Panc1 (cell line): Measurements from ENCODE around the gene PIGH. TPM values are rescaled to one million over a fixed set of nuclear protein-coding genes. Genes with fewer than 3 reads are reported as not detected.

ENCODE experiments used
- ATAC-seq: fragments of 200-7000 bp; cut with Tn5 transposase; 2 replicates; pipeline ENCODE4 v1.9.1; 2020; ENCODE audit warnings: mild to moderate bottlenecking, moderate library complexity
- BruUV-seq: library from RNA; stranded (reverse); fragments of 400-500 nt; replicated peaks from 2 replicates; lab custom pipeline; 2021; lab: Mats Ljungman, UMichigan
- CTCF ChIA-PET: fragments of 300-600 bp; sonication (Branson Sonifier 250); formaldehyde crosslinking; loops from one replicate; lab custom pipeline; 2022; ENCODE audit warnings: antibody characterized with exemption; lab: Charles Lee
- POLR2A ChIA-PET: fragments of 300-600 bp; sonication (Branson Sonifier 250); formaldehyde crosslinking; loops from one replicate; lab custom pipeline; 2022; ENCODE audit warnings: antibody characterized with exemption; lab: Charles Lee
- DNase-seq: peaks from one replicate; pipeline ENCODE4 v3.0.0-alpha.2; 2010; ENCODE audit warnings: low read depth, low spot score
- H3K27ac ChIP-seq: 2 replicates; pipeline ENCODE4 v1.5.1; 2011; ENCODE audit warnings: mild to moderate bottlenecking, low read length, inconsistent platforms
- H3K27me3 ChIP-seq: fragments of 200-500 bp; sonication (Bioruptor generic); 2 replicates; pipeline ENCODE4 v1.6.0; 2014; ENCODE audit warnings: low read length, inconsistent platforms; ENCODE audit not compliant: control insufficient read depth, insufficient read depth
- H3K36me3 ChIP-seq: fragments of 200-500 bp; sonication (Bioruptor generic); 2 replicates; pipeline ENCODE4 v1.5.1; 2014; ENCODE audit warnings: inconsistent platforms, mild to moderate bottlenecking, low read length, moderate library complexity; ENCODE audit not compliant: control insufficient read depth, insufficient read depth
- H3K4me1 ChIP-seq: 2 replicates; pipeline ENCODE4 v1.5.1; 2011; ENCODE audit warnings: inconsistent platforms, mild to moderate bottlenecking, low read length, moderate library complexity; ENCODE audit not compliant: control insufficient read depth, insufficient read depth
- H3K4me3 ChIP-seq, 2 experiments: 2 replicates each; pipeline ENCODE4 v1.5.1; 2011 to 2012; ENCODE audit warnings: low read depth in 2 of 2, low read length in 2 of 2, mild to moderate bottlenecking in 2 of 2, inconsistent platforms in 1 of 2, moderate library complexity in 1 of 2
- H3K9me3 ChIP-seq: fragments of 200-500 bp; sonication (Bioruptor generic); 2 replicates; pipeline ENCODE4 v1.5.1; 2014; ENCODE audit warnings: low read depth, mild to moderate bottlenecking, inconsistent platforms, low read length, moderate library complexity; ENCODE audit not compliant: control insufficient read depth, insufficient read depth
- CTCF ChIP-seq: fragments of 450-650 bp; IDR thresholded peaks from 2 replicates; pipeline ENCODE4 v1.5.1; 2017; ENCODE audit warnings: mild to moderate bottlenecking
- POLR2AphosphoS5 ChIP-seq: IDR thresholded peaks from 2 replicates; pipeline ENCODE4 v1.6.1; 2012; ENCODE audit warnings: mild to moderate bottlenecking, low read depth, low read length, moderate library complexity
- REST ChIP-seq, 2 experiments: IDR thresholded peaks; 2 replicates each; pipeline ENCODE4 v1.6.1; 2011 to 2012; ENCODE audit warnings: low read depth in 2 of 2, control low read depth in 1 of 2, low read length in 1 of 2, mild to moderate bottlenecking in 1 of 2, moderate library complexity in 1 of 2; ENCODE audit not compliant: insufficient read depth in 1 of 2
- SIN3A ChIP-seq: IDR thresholded peaks from 2 replicates; pipeline ENCODE4 v1.6.1; 2012; ENCODE audit warnings: low read depth, mild to moderate bottlenecking, low read length, moderate library complexity, borderline replicate concordance; ENCODE audit not compliant: insufficient read depth
- TCF7L2 ChIP-seq: IDR thresholded peaks from 2 replicates; pipeline ENCODE4 v1.6.1; 2011; ENCODE audit warnings: mild to moderate bottlenecking, low read depth, low read length, inconsistent platforms
- in situ Hi-C: cut with HindIII; loops from 2 replicates; pipeline ENCODE4 v1.10.0; 2016; ENCODE audit warnings: low sequenced_read_pairs, low pct_unique_long_range_greater_than_20kb
- intact Hi-C: fragments of 100-400 bp; cut with micrococcal nuclease; formaldehyde crosslinking; loops from one replicate; pipeline ENCODE4 v1.10.0; 2022; ENCODE audit not compliant: unreplicated experiment
- total RNA-seq: library from RNA; stranded (reverse); gene quantifications from one replicate; pipeline ENCODE4 v1.2.1, GENCODE V29; 2021; ENCODE audit not compliant: unreplicated experiment

PIGH gene
- total RNA-seq, 1 experiment from 2014 or later: 13.3 TPM

GRCh38 chr14:67579636-67580035, 20.4 kb downstream of the PIGH start:
- POLR2A ChIA-PET: no interaction called here
- no peak for ATAC-seq

GRCh38 chr14:67579040-67579439, 21.0 kb downstream of the PIGH start:
- in situ Hi-C loops: no loop called here
- no peak overlapping the region for H3K27ac ChIP-seq
- intact Hi-C loops: no loop called here
- no peaks in the 10 kb centered on the region for H3K4me1 ChIP-seq
- TF ChIP-seq TCF7L2 (no peak), POLR2AphosphoS5 (no peak), SIN3A (no peak), CTCF (no peak), REST (IDR thresholded peaks at IDR 0.05; ENCODE audit: insufficient read depth in 1 of 2, low read depth in 2 of 2, low read length in 1 of 2) (no peak)
- ATAC-seq (no peak), DNase-seq (no peak)
- POLR2A ChIA-PET: no interaction called here
- CTCF ChIA-PET: interaction anchor here (1.0 to 1.2 kb wide), 3 partner anchors 8 to 152 kb away, joined by 3 read pairs; no protein-coding TSS in a partner anchor
- no peaks in the 10 kb centered on the region for H3K9me3 ChIP-seq
- BruUV-seq: no TSS peak
- H3K4me3 ChIP-seq: no peak overlapping the region
- no peaks in the 10 kb centered on the region for H3K36me3 ChIP-seq
- no peaks in the 10 kb centered on the region for H3K27me3 ChIP-seq

More at GRCh38 chr14:67579636-67580035, 20.4 kb downstream of the PIGH start:
- no peaks in the 10 kb centered on the region for H3K9me3 ChIP-seq
- H3K4me3 ChIP-seq: no peak overlapping the region
- no peaks in the 10 kb centered on the region for H3K36me3 ChIP-seq
- no TSS peak for BruUV-seq
- intact Hi-C loops (loop anchor here (10.0 kb wide), 1 partner anchor 85 kb away; no protein-coding TSS in a partner anchor), in situ Hi-C loops (no loop called here)
- H3K4me1 ChIP-seq: no peaks in the 10 kb centered on the region
- DNase-seq: no peak
- H3K27me3 ChIP-seq: no peaks in the 10 kb centered on the region
- H3K27ac ChIP-seq: no peak overlapping the region
- CTCF ChIA-PET: interaction anchor here (1.0 to 1.2 kb wide), 3 partner anchors 8 to 153 kb away, joined by 3 read pairs; no protein-coding TSS in a partner anchor
- no peak for TF ChIP-seq POLR2AphosphoS5
- no peak for TF ChIP-seq SIN3A
- TF ChIP-seq CTCF: no peak
- TF ChIP-seq REST (IDR thresholded peaks at IDR 0.05; ENCODE audit: insufficient read depth in 1 of 2, low read depth in 2 of 2, low read length in 1 of 2): no peak
- TF ChIP-seq TCF7L2: no peak
